ENCODE data around the gene CNTD1.
"Not testable (repeated sequence)": the region's sequence is repeated elsewhere in the genome, so short reads cannot be mapped to it uniquely, and the experiment has no call there.

The CNTD1 gene

GRCh38 chr17:42798383-42799380 lies at the start of gene CNTD1, which contains the start of gene COA3:
CNTD1 (plus strand) TSS chr17:42798861; CDS start chr17:42799068, 207 bp downstream.
COA3 (minus strand) TSS chr17:42798704; CDS start chr17:42798681, 23 bp downstream.
- FAIRE-seq: no peak

- FAIRE-seq: no peak
Observed at GRCh38 chr17:42748908-42749798, 49.5 kb upstream of the CNTD1 start.

GRCh38 chr17:42750739-42751344 lies 47.8 kb upstream of the CNTD1 start:
- no peak for FAIRE-seq

GRCh38 chr17:42751628-42752027 lies 47.0 kb upstream of the CNTD1 start:
- no peak for FAIRE-seq

GRCh38 chr17:42754782-42755181 lies 43.9 kb upstream of the CNTD1 start:
- no peak for FAIRE-seq

- no peak for FAIRE-seq
Observed at GRCh38 chr17:42759982-42760651, 38.5 kb upstream of the CNTD1 start.

- no peak for FAIRE-seq
Observed at GRCh38 chr17:42760652-42761581, 37.7 kb upstream of the CNTD1 start, which contains the start of gene RAMP2. RAMP2 (plus strand) TSS chr17:42761227; CDS start chr17:42761262, 35 bp downstream.

- FAIRE-seq: no peak
Observed at GRCh38 chr17:42761638-42762037, 37.0 kb upstream of the CNTD1 start.

GRCh38 chr17:42766124-42766523 lies 32.5 kb upstream of the CNTD1 start:
- FAIRE-seq: no peak

- no peak for FAIRE-seq
Observed at GRCh38 chr17:42767512-42767911, 31.1 kb upstream of the CNTD1 start.

GRCh38 chr17:42768006-42768405 lies 30.7 kb upstream of the CNTD1 start:
- FAIRE-seq: not testable (repeated sequence)

- FAIRE-seq: not testable (repeated sequence)
Observed at GRCh38 chr17:42769964-42770363, 28.7 kb upstream of the CNTD1 start.

GRCh38 chr17:42772945-42773289 lies 25.7 kb upstream of the CNTD1 start:
- FAIRE-seq: no peak

GRCh38 chr17:42773290-42774035 lies 25.2 kb upstream of the CNTD1 start, which contains the start of gene VPS25:
VPS25 (plus strand) TSS chr17:42773449; CDS start chr17:42773476, 27 bp downstream.
- no peak for FAIRE-seq

GRCh38 chr17:42774066-42774745 lies 24.5 kb upstream of the CNTD1 start:
- no peak for FAIRE-seq

- no peak for FAIRE-seq
Observed at GRCh38 chr17:42775534-42776098, 23.0 kb upstream of the CNTD1 start.

GRCh38 chr17:42778570-42778969 lies 20.1 kb upstream of the CNTD1 start:
- no peak for FAIRE-seq

- no peak for FAIRE-seq
Observed at GRCh38 chr17:42779304-42779935, 19.2 kb upstream of the CNTD1 start.
